Gastroesophageal sphincter (tissue), 3 donors: ENCODE results near the gene PSMC3.

ENCODE experiments used
- CTCF ChIP-seq, 4 experiments: fragments of 200-600 bp in 2 of 4; fragments of 450-650 bp in 2 of 4; sonication (generic) in 1 of 4; IDR thresholded peaks; one replicate each; pipeline ENCODE4 v1.5.1; 2017 to 2019; ENCODE audit warnings: antibody characterized with exemption in 4 of 4, mild to moderate bottlenecking in 2 of 4, moderate library complexity in 2 of 4
- EP300 ChIP-seq: sonication (generic); formaldehyde crosslinking; IDR thresholded peaks from one replicate; pipeline ENCODE4 v1.6.1; 2017; ENCODE audit warnings: antibody characterized with exemption, mild to moderate bottlenecking
- POLR2A ChIP-seq, 2 donors: fragments of 450-650 bp; IDR thresholded peaks; one replicate each; pipeline ENCODE4 v1.6.1; 2017; ENCODE audit warnings: antibody characterized with exemption in 2 of 2, mild to moderate bottlenecking in 2 of 2, moderate library complexity in 1 of 2
- POLR2AphosphoS5 ChIP-seq: sonication (generic); formaldehyde crosslinking; IDR thresholded peaks from one replicate; pipeline ENCODE4 v1.6.1; 2017; ENCODE audit warnings: antibody characterized with exemption

DNA sequence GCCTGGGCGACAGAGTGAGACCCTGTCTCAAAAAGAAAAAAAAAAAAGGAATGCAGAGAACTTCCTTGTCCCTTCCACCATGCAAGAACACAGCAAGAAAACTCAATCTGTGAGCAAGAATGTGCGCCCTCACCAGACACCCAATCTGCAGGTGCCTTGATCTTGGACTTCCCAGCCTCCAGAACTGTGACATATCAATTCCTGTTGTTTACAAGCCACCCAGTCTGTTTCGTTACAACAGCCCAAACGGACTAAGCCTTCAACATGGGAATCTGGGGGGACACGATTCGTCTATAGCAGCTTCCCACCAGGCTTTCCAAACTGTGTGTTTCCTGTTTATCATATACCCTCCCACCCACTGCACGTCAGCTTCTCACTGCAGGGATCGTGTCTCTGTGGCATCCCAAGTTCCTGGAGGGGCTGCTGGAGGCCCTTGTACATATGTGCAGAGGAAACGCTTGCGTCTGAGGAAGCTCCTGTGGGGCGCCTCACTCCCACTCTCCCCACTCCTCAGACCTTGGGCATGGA is 11.0 kb upstream of the PSMC3 start:
- TF ChIP-seq CTCF (IDR thresholded peaks at IDR 0.05) (no peak), POLR2A (IDR thresholded peaks at IDR 0.05) (no peak), POLR2AphosphoS5 (no peak), EP300 (no peak)
